RPMI7951 (cell line): ENCODE measurements around the gene ZSWIM3. TPM values are rescaled to one million over a fixed set of nuclear protein-coding genes. Genes with fewer than 3 reads are reported as not detected.
"Not testable (repeated sequence)": the region's sequence is repeated elsewhere in the genome, so short reads cannot be mapped to it uniquely, and the experiment has no call there.

ENCODE experiments used
- DNase-seq: peaks from one replicate; pipeline ENCODE4 v3.0.0-alpha.2; 2012; ENCODE audit warnings: low read depth
- total RNA-seq: library from RNA; depleted of rRNA; stranded (reverse); fragments of >200 nt; shearing (Covaris generic); gene quantifications from 2 replicates; pipeline ENCODE4 v1.2.3, GENCODE V29; 2014

The ZSWIM3 gene
- total RNA-seq, 1 experiment from 2014 or later, result 9.3 TPM

GRCh38 chr20:45890077-45890984 is 32.9 kb downstream of the ZSWIM3 start:
- DNase-seq, result peak; percentile 79

- peak; percentile 98 for DNase-seq
Measured at GRCh38 chr20:45890985-45891983, 33.9 kb downstream of the ZSWIM3 start, which contains the start of the genes CTSA and NEURL2. TSS of gene CTSA (plus strand) at chr20:45891335. CDS start at chr20:45891569, 234 bp downstream. TSS of gene NEURL2 (minus strand) at chr20:45891208. CDS start at chr20:45890991, 217 bp downstream.

GRCh38 chr20:45892049-45892825 is 34.8 kb downstream of the ZSWIM3 start:
- peak; percentile 49 for DNase-seq

- no peak for DNase-seq
Measured at GRCh38 chr20:45892828-45893500, 35.5 kb downstream of the ZSWIM3 start.

GRCh38 chr20:45893831-45894230 is 36.4 kb downstream of the ZSWIM3 start:
- peak; percentile 36 for DNase-seq

GRCh38 chr20:45894797-45895196 is 37.4 kb downstream of the ZSWIM3 start:
- DNase-seq, result no peak

- no peak for DNase-seq
Measured at GRCh38 chr20:45896641-45897161, 39.3 kb downstream of the ZSWIM3 start.

- no peak for DNase-seq
Measured at GRCh38 chr20:45897289-45897688, 39.9 kb downstream of the ZSWIM3 start.

GRCh38 chr20:45897692-45898091 is 40.3 kb downstream of the ZSWIM3 start:
- DNase-seq, result no peak

- no peak for DNase-seq
Measured at GRCh38 chr20:45898285-45898684, 40.9 kb downstream of the ZSWIM3 start.

GRCh38 chr20:45899046-45899835 is 41.8 kb downstream of the ZSWIM3 start:
- DNase-seq, result no peak

- DNase-seq, result not testable (repeated sequence)
Measured at GRCh38 chr20:45901332-45901731, 43.9 kb downstream of the ZSWIM3 start.

- DNase-seq, result no peak
Measured at GRCh38 chr20:45902199-45902701, 44.8 kb downstream of the ZSWIM3 start.

- no peak for DNase-seq
Measured at GRCh38 chr20:45904583-45905504, 47.4 kb downstream of the ZSWIM3 start.

- peak; percentile 94 for DNase-seq
Measured at GRCh38 chr20:45905505-45906079, 48.2 kb downstream of the ZSWIM3 start.

GRCh38 chr20:45907219-45907948 is 50.0 kb downstream of the ZSWIM3 start:
- no peak for DNase-seq

GRCh38 chr20:45908084-45908483 is 50.7 kb downstream of the ZSWIM3 start:
- DNase-seq, result no peak
